Adrenal gland (tissue), 12 donors: Measurements from ENCODE around the gene CCDC17. TPM values are rescaled to one million over a fixed set of nuclear protein-coding genes. Genes with fewer than 3 reads are reported as not detected.
A peak's percentile ranks its signal among the peaks of the same experiment; 100 is the strongest.

Experiments
- DNase-seq, 7 donors: peaks; one replicate each; pipeline ENCODE4 v3.0.0-alpha.2; 2019 to 2020
- H3K27ac ChIP-seq, 5 donors: fragments of 200-600 bp; sonication (generic) in 4 of 5; 1 replicate in 3 of 5; 2 replicates in 2 of 5; pipeline versions ENCODE4 v1.5.1 to v1.8.0; 2016 to 2020; ENCODE audit warnings: mild to moderate bottlenecking in 1 of 5
- H3K27me3 ChIP-seq: fragments of 200-600 bp; 2 replicates; pipeline ENCODE4 v1.8.0; 2021
- H3K36me3 ChIP-seq, 2 donors: fragments of 200-600 bp; replicated peaks in 1 of 2; 1 replicate in 1 of 2; 2 replicates in 1 of 2; pipeline versions ENCODE4 v1.5.1 to v1.8.0; 2018 to 2022
- H3K4me1 ChIP-seq, 2 donors: fragments of 200-600 bp; replicated peaks in 1 of 2; 1 replicate in 1 of 2; 2 replicates in 1 of 2; pipeline versions ENCODE4 v1.5.1 to v1.8.0; 2018 to 2021
- H3K4me3 ChIP-seq, 4 donors: fragments of 200-600 bp; sonication (generic) in 3 of 4; one replicate each; pipeline ENCODE4 v1.5.1; 2016 to 2018
- H3K9me3 ChIP-seq, 3 donors: fragments of 200-600 bp; sonication (generic) in 1 of 3; replicated peaks in 1 of 3; 1 replicate in 2 of 3; 2 replicates in 1 of 3; pipeline versions ENCODE4 v1.5.1 to v1.8.0; 2016 to 2021
- POLR2A ChIP-seq, 2 donors: fragments of 450-650 bp; IDR thresholded peaks; one replicate each; pipeline ENCODE4 v1.6.1; 2017; ENCODE audit warnings: antibody characterized with exemption in 2 of 2, mild to moderate bottlenecking in 2 of 2, moderate library complexity in 1 of 2
- WGBS, 4 donors: extraction: QIAGEN DNeasy Blood & Tissue Kit in 2 of 4; methylation state at CpG; one replicate each; pipeline versions ENCODE4 v1.1.5 to v1.1.7; 2013 to 2017; 5-methylcytosine and 5-hydroxymethylcytosine counted together
- intact Hi-C, 2 donors: fragments of 100-400 bp; cut with DNase I; formaldehyde crosslinking; loops; one replicate each; pipeline versions ENCODE4 v1.14.1 to v1.15.0; 2022 to 2023
- polyA plus RNA-seq, 3 donors: library from polyadenylated mRNA; stranded (reverse); fragments of 200-250 nt in 2 of 3; fragments of 350-450 nt in 1 of 3; fragmentation: Illumina TruSeq in 1 of 3; extraction: RNeasy Lipid Tissue Mini Kit (QIAGEN cat#74804) in 1 of 3; gene quantifications; one replicate each; pipeline ENCODE4 v1.2.3, GENCODE V29; 2013 to 2014
- total RNA-seq, 9 donors: library from RNA; depleted of rRNA in 4 of 9; stranded (reverse); fragments of >200 nt in 4 of 9; fragments of 120-200 nt in 1 of 9; fragmentation: NEBNext Ultra II Directional in 1 of 9; extraction: Animal tissue kit (Norgen Biotek cat#: 25700) in 1 of 9; gene quantifications; one replicate each; pipeline versions ENCODE4 v1.1.0 to v1.2.4, GENCODE V29; 2013 to 2023
- TF ChIP-seq, protein P1 (sequence below), 6 experiments: fragments of 450-650 bp in 4 of 6; fragments of 200-600 bp in 2 of 6; sonication (generic) in 1 of 6; IDR thresholded peaks; 1 replicate in 5 of 6; 2 replicates in 1 of 6; pipeline versions ENCODE4 v1.5.1 to v1.8.0; 2016 to 2021; ENCODE audit warnings: antibody characterized with exemption in 6 of 6, mild to moderate bottlenecking in 2 of 6, moderate library complexity in 1 of 6
- donor health status: healthy with polysubstance abuse.
- donor health status: Bipolar disorder and iron deficiency.
- donor health status: DM: yes; HTN: yes; CAD: no.
- donor health status: DM: no; HTN: no; CAD: no.
- donor health status: DM: no; HTN: no; CAD: no.
- donor health status: DM: yes; HTN: yes; CAD: no.

CCDC17 gene
- total and polyA plus RNA-seq, 12 donors, result 0.24 to 4.2 (median 1.8) TPM; not detected in 1

DNA sequence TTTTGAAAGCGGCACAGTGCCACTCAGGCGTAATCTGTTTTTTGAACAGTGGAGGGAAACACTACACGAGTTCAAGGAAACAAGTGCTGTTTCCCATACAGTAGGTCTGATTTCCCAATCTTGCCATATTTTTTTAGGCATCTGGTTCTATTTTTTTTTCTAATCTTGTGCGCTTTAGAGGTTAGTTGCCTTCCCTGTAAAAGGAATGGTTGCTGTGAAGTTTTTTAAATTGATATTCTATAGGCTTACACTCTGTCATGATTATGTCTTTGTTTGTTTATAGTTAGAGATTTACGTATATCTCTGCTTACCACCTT lies 38.8 kb downstream of the CCDC17 start:
- no peak for DNase-seq
- WGBS, 4 donors, result 0 to 3% (median 2%) methylated on average over 5 of the region's 5 CpGs
- TF ChIP-seq POLR2A (IDR thresholded peaks at IDR 0.05), result no peak
- TF ChIP-seq, protein P1, sequence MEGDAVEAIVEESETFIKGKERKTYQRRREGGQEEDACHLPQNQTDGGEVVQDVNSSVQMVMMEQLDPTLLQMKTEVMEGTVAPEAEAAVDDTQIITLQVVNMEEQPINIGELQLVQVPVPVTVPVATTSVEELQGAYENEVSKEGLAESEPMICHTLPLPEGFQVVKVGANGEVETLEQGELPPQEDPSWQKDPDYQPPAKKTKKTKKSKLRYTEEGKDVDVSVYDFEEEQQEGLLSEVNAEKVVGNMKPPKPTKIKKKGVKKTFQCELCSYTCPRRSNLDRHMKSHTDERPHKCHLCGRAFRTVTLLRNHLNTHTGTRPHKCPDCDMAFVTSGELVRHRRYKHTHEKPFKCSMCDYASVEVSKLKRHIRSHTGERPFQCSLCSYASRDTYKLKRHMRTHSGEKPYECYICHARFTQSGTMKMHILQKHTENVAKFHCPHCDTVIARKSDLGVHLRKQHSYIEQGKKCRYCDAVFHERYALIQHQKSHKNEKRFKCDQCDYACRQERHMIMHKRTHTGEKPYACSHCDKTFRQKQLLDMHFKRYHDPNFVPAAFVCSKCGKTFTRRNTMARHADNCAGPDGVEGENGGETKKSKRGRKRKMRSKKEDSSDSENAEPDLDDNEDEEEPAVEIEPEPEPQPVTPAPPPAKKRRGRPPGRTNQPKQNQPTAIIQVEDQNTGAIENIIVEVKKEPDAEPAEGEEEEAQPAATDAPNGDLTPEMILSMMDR (IDR thresholded peaks at IDR 0.05), result no peak

DNA sequence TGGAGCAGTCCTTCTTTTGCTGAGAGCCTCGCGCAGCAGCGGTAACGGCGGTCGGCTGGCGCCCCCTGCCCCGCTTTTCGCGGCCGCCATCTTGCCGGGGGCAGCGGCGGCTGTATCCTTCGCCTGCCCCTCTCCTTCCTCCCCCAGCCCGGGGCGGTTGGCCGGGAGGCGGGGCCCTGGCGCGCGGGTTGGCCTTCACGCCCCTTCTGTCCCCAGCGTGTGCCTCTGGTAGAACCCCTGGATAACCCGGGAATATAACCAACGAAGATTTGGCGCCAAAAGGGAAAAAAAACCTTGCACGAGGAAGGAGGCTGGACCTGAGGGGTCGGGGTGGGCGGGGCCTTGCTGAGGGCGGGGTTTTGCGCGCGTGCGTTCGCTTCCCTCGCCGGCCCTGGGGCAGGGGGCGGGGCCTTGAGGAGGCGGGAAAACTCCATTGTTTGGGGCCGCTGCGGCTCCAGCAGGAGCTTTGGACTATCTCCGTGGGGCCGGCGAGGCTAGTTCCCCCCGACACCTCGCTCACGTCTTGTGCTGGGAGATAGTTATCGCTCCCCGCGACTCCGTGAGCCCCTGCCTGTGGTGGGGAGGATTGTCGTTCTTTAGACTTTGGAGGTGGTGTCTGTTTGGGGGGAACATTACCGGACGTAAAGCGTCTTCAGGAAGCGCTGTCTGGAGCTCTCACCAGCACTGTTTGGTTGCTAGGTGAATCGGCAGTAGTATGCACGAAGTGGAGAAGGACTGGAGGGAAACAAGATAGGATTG lies 39.3 kb downstream of the CCDC17 start:
- no peak for TF ChIP-seq POLR2A (IDR thresholded peaks at IDR 0.05)
- TF ChIP-seq, protein P1 (IDR thresholded peaks at IDR 0.05), result peak in 1 of 6 experiments; percentile 0
- H3K27ac ChIP-seq, result peak overlapping the region; percentile 57 to 95 (median 90)
- intact Hi-C loops, result loop anchor here in 1 of 2 donors (10.0 kb wide), 1 partner anchor 100 kb away; the partner anchor contains the start of genes GPBP1L1 and TMEM69
- H3K36me3 ChIP-seq, result no peaks in the 10 kb centered on the region
- no peaks in the 10 kb centered on the region for H3K9me3 ChIP-seq
- peak overlapping the region; percentile 28 to 89 (median 84) for H3K4me3 ChIP-seq
- DNase-seq, result peak; percentile 85 to 92 (median 89)
- peaks cover 13 to 24% of the 10 kb centered on the region in 2 donors for H3K4me1 ChIP-seq
- 0 to 2% (median 1%) methylated on average over 15 to 59 of the region's 59 CpGs for WGBS, 4 donors
- no peaks in the 10 kb centered on the region for H3K27me3 ChIP-seq

More for the DNA sequence above, 38.8 kb downstream of the CCDC17 start:
- H3K4me1 ChIP-seq, result peaks cover 15 to 28% of the 10 kb centered on the region in 2 donors
- no peaks in the 10 kb centered on the region for H3K9me3 ChIP-seq
- intact Hi-C loops, result loop anchor here in 1 of 2 donors (10.0 kb wide), 1 partner anchor 100 kb away; the partner anchor contains the start of genes GPBP1L1 and TMEM69
- peak overlapping the region in 3 of 4 donors; percentile 80 to 89 (median 89) for H3K4me3 ChIP-seq
- H3K36me3 ChIP-seq, result no peaks in the 10 kb centered on the region
- no peaks in the 10 kb centered on the region for H3K27me3 ChIP-seq
- H3K27ac ChIP-seq, result peak overlapping the region in 4 of 5 donors; percentile 87 to 95 (median 91)

DNA sequence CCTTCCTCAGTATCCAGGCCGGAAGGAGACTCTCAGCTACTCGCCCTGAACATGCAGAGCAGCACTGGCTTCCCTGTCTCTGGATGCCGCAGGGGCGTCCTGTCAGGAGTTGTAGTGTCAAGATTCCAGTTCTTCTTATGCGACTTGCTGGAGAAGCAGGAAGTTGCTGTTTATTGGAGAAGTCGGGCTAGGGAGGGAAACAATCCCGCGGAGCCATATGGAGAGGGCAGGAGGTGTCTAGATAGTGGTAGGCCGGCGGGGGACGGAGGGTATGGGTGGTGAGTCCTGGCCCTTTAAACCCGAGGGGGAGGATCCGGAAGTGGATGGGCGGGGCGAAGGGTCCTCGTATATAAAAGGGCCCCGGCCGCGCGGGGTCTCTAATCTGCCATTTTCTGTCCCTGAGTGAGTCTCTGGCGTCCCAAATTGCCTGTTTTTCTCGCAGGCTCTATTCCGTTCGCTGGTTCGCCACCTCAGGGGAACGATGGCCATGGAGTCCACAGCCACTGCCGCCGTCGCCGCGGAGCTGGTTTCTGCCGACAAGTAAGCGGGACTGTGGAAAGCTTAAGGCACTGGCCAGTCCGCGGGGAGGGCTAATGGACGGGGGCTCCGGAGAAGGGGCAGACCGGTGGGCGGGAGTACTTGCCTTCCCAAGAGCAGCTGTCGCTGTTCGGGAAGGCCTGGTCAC lies 40.0 kb downstream of the CCDC17 start, which contains the start of gene NASP:
TSS of gene NASP (plus strand) at position 376 of the 685 bp plus-strand sequence. CDS start at position 482, 106 bp downstream.
- no peaks in the 10 kb centered on the region for H3K36me3 ChIP-seq

More for the DNA sequence above, 40.0 kb downstream of the CCDC17 start, which contains the start of gene NASP:
- intact Hi-C loops, result loop anchor here in 1 of 2 donors (10.0 kb wide), 1 partner anchor 101 kb away; the partner anchor contains the start of genes GPBP1L1 and TMEM69
- peak; percentile 85 to 90 for TF ChIP-seq POLR2A (IDR thresholded peaks at IDR 0.05)
- TF ChIP-seq, protein P1 (IDR thresholded peaks at IDR 0.05), result peak in 1 of 6 experiments; percentile 4
- no peaks in the 10 kb centered on the region for H3K27me3 ChIP-seq
- H3K27ac ChIP-seq, result peak within 1 kb of the TSS; percentile 57 to 95 (median 90)
- DNase-seq, result peak; percentile 87 to 96 (median 88)
- H3K9me3 ChIP-seq, result peaks cover 0 to 2% (median 0%) of the 10 kb centered on the region in 3 donors
- H3K4me1 ChIP-seq, result peaks cover 13 to 24% of the 10 kb centered on the region in 2 donors
- WGBS, 4 donors, result 0 to 1% (median 0%) methylated on average over 13 to 41 of the region's 41 CpGs
- peak within 1 kb of the TSS; percentile 28 to 89 (median 84) for H3K4me3 ChIP-seq
